HuH-7 (cell line): Measurements from ENCODE around the gene CXCR6.

ENCODE experiments used
- DNase-seq: peaks from one replicate; pipeline ENCODE4 v3.0.0; 2011; ENCODE audit warnings: low spot score

The CXCR6 gene

DNA sequence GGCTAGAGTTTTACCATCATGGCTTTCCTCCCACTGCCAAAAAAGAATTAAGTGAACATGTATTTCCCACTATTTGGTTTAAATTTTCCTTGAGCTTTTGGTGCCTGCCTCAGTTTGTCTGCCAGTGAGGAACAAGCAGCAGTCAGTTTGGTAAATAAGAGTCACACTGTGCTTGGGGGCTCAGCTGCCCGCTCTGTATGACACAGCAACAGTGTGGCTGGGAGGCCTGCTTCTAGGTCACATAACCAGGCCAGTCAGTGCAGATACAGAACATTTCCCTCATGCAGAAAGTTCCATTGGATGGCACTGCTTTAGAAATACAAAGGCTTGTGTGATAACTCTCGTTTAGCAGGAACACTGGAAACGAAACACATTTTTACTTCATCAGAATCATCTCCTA, 26.7 kb downstream of the CXCR6 start:
- DNase-seq, result no peak

DNA sequence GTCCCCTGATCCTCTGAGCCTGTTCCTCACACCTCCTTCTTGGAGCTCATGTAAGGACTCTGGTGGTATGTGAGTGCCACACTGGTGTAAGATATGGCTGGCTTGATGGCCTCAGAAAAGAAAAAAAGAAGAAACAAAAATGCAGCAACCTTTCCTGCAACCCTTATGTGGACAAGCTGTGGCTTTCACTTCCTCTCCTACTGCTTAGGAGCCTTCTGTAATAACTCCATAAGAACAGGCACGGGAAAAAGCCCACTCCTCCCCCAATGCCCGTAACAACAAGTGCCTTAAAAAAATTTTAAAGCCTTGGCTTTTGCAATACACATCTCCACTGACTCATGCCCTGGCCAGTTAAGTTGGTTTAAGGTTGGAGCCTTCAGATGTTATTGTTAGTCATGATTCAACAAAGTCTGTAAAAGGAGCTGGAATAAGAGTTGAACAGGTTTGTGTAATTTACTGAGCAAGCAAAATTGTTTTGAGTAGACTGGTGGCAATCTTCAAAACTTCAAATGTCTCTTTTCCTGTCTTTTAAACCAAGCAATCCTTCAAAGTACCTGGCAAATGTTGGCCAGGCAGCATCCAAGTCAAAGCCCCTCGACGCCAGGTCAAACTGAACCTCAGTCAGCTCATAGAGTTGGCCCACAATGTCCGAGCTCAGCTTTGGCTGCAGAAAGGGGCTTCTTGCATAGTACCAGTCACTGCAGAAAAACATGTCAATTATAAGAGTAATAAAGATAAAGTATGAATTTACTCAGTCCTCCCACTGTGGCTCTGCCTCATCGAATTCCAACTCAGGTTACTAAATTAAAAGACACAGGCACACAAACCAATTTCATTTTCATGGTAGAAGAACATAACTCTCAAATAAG, 29.5 kb downstream of the CXCR6 start:
- no peak for DNase-seq

GRCh38 chr3:45974686-45975085, 31.4 kb downstream of the CXCR6 start:
- DNase-seq, result no peak

- DNase-seq, result no peak
These were observed 32.4 kb downstream of the CXCR6 start for GRCh38 chr3:45975686-45976085.

GRCh38 chr3:45976191-45977091, 33.2 kb downstream of the CXCR6 start:
- no peak for DNase-seq

- DNase-seq, result no peak
These were observed 34.9 kb downstream of the CXCR6 start for GRCh38 chr3:45978006-45978761.

- DNase-seq, result no peak
These were observed 36.1 kb downstream of the CXCR6 start for GRCh38 chr3:45979378-45979777.

- DNase-seq, result no peak
These were observed 37.1 kb downstream of the CXCR6 start for GRCh38 chr3:45980229-45980813.

GRCh38 chr3:45980819-45981218, 37.6 kb downstream of the CXCR6 start:
- no peak for DNase-seq

DNA sequence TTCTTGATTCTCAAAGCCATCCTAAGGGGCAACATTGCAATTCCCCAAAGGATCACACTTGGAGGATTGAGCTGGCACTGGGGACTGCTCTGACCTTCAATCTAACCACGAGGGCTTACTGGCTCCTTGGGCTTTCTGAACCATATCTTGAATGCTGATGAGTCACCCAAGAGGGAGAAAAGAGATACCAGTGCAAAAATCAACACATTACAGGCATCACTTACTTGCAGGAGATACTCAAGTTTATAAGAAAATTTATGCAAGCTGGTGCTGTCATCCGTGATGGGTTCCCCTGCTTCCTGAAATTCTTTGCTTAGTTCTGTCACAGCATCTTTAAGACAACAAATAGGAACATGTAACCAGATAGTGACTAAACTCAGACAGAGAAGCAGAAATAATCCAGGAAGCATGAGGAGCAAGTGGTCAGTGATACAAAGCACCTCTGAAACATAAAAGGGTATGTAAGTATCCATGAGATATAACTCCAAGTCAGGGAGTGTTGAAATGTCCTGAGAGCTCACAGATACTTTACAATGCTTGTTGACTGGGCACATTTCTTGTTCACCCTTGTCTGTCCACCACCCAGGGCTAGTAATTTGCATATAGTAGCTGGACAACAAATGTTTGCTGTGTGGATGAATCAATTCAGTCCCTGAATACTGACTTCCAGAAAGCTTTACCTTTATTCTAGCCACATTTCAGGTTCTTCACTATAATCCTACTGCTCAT, 38.2 kb downstream of the CXCR6 start:
- no peak for DNase-seq

DNA sequence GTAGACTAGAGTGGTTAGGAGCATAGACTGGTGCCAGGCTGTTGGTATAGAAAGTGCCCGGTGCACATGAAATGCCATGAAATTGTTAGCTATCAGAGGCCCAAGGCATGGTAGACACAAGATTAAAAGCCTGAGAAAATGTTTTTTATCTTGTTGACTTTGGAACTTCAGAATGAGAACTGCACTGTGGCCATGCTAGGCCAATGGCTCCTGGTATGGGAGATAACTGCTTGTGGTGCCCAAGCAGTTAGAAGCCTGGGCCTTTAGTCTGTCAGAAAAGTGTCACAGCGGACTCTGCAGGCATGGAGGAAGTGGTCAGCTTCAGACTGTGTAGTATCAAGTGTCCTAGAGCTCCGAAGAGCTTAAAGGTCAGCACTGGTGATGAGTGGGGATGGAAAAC, 40.5 kb downstream of the CXCR6 start:
- no peak for DNase-seq

DNA sequence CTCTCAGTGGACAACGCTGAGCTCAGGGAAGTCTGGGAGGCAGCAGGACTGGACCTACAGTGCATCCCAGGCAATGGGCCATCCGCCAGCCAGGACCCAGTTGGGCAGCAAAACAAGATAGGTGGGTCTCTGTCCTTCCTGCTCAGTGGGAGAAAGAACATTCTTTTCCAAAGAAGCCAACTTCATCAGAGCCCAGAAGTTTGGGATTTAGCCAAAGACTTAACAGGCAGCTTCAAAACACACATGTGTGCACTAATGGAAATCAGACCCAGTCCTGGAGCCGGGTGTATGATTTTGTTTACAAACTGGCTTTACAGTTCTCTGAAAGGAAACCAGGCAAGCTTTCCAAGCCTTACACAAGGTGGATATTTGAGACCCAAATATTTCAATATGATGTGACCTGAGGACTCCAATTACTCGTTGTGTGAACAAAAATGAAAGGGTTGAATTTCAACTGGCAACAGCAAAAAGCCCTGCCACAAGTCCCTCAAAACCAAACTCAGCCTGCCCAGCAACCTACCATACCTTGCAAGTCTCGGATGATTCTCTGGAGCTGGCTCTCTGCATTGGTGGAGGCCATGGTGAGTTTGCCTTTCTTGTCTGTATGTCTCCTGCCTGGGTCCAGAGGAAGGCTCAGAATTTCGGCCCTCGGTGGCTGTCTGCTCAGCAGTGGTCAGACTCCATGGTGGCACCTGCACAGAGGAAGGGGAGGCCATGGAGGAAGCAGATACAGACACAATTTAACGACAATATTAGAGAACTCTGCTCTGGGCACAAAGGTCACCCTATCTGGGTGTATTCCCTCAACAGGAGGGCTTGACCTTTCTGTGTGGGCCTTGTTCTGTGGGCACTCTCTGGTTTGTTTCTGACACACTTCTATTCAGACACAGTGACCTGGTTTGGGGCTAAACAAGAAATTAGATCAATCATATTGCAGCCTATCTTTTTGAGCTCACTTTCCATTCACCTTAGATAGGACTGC, 41.4 kb downstream of the CXCR6 start:
- DNase-seq, result no peak

DNA sequence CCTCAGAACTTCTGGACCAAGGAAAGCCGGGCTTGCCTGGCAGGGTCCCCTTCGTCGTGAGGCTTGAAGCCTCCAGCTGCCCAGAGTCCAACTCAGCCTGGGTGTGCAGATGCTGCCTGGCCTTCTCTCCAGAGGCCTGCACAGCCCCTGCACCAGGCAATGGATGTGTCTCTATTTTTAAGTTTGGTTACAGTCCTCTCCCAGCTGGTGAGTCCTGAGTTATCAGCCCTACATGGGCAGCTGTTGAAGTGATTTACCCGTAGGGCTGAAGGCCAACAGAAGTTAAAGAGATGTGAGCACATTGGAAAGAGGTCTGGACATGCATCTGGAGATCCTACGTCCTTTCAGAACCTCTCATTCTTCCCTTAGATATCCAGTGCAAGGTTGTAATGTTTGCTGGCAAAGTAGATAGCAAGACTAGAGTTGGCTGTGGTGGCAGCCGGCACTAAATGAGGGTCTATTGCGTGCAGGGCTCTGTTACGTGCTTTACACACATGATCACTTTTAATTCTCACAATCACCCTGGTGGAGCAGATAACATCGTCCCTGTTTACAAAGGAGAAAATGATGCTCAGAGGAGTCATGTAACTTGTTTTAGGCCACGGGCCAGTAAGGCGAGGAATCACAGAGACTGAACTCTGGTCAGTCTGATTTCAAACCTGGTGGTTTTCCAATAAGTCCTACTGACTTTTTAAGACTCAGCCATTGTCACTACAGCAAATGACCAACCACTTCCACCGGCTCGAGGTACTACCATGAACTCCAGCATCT, 42.5 kb downstream of the CXCR6 start:
- DNase-seq, result no peak

DNA sequence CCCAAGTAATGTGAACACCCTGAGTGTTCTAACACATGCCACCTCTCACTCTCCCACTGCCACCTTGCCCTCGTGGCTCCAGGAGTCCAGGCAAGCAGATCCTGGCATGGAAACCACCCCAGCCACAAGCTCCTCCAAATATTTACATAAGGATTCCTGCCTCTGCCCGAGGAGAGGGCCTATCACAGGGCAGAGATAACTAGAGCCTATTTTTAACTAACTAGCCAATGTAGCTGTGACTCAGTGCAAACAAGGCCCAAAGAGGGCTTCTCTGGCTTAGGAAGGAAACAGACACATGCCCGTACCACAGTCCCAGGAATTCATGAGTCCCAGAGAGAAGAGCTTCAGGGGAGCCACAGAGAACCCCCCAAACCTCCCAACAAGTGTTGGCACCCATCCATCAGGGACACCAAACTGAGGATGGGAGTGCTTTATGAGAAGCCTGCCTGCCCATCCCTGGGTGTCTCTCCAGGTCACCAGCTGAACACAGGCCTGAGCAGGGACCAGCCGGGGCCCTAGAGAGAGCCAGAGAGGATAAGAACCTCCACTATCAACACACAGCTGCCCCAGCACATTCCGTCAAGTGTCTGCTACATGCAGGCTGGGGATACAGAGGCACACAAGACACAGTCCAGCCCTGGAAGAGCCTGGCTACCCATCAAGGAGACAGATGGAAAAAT, 43.2 kb downstream of the CXCR6 start:
- peak; percentile 80 for DNase-seq

DNA sequence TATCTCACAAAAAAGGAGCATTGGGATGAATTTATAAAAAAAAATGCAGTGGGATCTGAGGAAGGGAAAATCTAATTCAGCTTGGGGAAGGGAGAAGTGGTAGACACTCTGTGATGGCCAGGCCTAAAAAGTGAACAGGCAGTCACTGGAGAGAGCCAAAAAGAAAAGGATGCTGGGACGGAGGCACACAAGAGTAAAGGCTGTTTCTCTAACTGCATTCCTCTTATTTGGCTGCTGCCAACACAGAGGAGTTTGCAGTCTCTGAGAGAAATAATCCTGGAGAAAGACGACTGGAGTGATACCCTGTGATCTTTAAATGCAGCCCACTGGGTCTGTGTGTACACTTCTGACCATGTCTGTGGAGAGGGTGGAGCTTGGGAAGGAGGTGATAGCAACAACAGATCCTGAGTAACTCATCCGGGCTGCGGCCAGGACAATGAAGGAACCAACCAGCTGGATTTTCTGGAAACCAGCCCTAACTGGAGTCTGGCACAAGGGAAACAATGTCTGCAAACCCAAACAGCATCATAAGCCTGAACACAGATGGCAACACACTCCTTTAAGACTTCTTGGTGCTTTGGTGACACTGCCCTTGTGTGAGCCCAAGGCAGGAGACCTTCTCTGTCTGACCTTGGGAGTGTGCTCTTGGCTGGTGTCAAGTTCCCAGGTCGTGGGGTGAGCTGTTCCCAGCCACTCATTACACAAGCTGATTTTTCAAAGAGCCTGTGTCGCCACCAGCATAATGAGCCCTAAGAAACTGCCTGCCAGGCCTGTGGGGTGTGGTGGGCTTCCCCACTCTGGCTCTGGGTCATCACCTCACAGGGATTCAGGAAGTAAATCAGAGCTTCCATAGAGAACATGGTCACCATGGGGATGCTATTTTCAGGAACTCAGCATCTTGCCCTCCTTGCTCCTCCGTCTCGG, 44.4 kb downstream of the CXCR6 start:
- peak; percentile 30 for DNase-seq

DNA sequence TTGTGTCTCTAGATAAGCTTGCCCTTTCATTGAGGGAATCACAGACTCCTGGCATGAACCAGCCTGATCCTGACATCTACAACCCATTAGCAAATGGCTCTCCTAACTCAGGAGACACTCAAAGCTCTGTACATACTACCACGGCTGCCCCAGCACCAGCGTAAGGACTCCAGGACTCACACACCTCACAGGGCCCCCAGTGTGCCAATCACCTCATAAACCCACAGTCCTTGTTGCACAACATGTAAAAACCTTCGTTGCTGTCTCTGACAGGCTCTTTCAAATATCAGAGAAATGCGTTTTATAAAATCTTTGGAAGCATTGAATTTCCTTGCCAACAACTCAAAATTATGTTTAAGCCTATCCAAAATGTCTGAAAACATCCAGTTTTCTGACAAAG, 45.1 kb downstream of the CXCR6 start:
- DNase-seq, result peak; percentile 47

DNA sequence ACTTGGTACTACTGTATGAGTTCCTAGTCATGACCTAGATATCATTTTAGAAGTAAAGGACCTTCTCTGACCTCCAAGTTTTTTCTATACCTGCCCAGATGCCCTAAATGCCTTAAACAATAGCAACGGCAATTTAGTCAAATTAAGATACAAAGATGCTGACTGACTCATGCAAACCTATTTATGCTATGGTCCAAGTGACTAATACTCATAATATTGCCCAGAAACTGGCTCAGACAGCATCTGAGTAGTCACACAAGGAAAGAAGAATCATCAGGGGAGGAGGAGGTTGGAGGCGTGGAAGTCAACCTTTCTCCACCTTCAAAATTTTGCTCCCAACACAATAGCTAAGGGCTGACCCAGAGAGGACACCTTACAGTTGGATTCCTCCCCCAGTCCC, 45.5 kb downstream of the CXCR6 start:
- no peak for DNase-seq

GRCh38 chr3:45990181-45990580, 46.9 kb downstream of the CXCR6 start:
- no peak for DNase-seq
